GM18520 (cell line): Measurements from ENCODE around the gene FAM72B.
"Not testable (repeated sequence)": the region's sequence is repeated elsewhere in the genome, so short reads cannot be mapped to it uniquely, and the experiment has no call there.

Experiments
- ATAC-seq: cut with Tn5 transposase; IDR thresholded peaks from one replicate; pipeline ENCODE4 v1.9.1; 2021; ENCODE audit not compliant: unreplicated experiment

Gene FAM72B

GRCh38 chr1:121184290-121185127 lies at the start of gene FAM72B, which contains the start of gene SRGAP2C:
Gene FAM72B (minus strand): TSS chr1:121184340. CDS start chr1:121183489, 851 bp downstream.
Gene SRGAP2C (plus strand): TSS chr1:121184975. CDS start chr1:121187447, 2,472 bp downstream.
- peak; percentile 85 for ATAC-seq

GRCh38 chr1:121232445-121233125 lies 48.4 kb upstream of the FAM72B start:
- ATAC-seq, result not testable (repeated sequence)

- ATAC-seq, result not testable (repeated sequence)
These were observed 46.5 kb upstream of the FAM72B start for GRCh38 chr1:121230636-121231035.

GRCh38 chr1:121227544-121228330 lies 43.6 kb upstream of the FAM72B start:
- not testable (repeated sequence) for ATAC-seq

GRCh38 chr1:121226925-121227324 lies 42.8 kb upstream of the FAM72B start:
- not testable (repeated sequence) for ATAC-seq

- not testable (repeated sequence) for ATAC-seq
These were observed 42.3 kb upstream of the FAM72B start for GRCh38 chr1:121226295-121226904.

GRCh38 chr1:121224714-121225113 lies 40.6 kb upstream of the FAM72B start:
- peak; percentile 97 for ATAC-seq

- peak; percentile 64 for ATAC-seq
These were observed 37.6 kb upstream of the FAM72B start for GRCh38 chr1:121221770-121222169.

GRCh38 chr1:121216676-121217075 lies 32.5 kb upstream of the FAM72B start:
- ATAC-seq, result not testable (repeated sequence)

GRCh38 chr1:121215699-121216417 lies 31.7 kb upstream of the FAM72B start:
- not testable (repeated sequence) for ATAC-seq

- not testable (repeated sequence) for ATAC-seq
These were observed 30.5 kb upstream of the FAM72B start for GRCh38 chr1:121214544-121215156.

- ATAC-seq, result not testable (repeated sequence)
These were observed 29.4 kb upstream of the FAM72B start for GRCh38 chr1:121213491-121213890.

- not testable (repeated sequence) for ATAC-seq
These were observed 26.6 kb upstream of the FAM72B start for GRCh38 chr1:121210778-121211177.

- not testable (repeated sequence) for ATAC-seq
These were observed 24.2 kb upstream of the FAM72B start for GRCh38 chr1:121208375-121208774.

GRCh38 chr1:121207328-121207727 lies 23.2 kb upstream of the FAM72B start:
- not testable (repeated sequence) for ATAC-seq

- ATAC-seq, result not testable (repeated sequence)
These were observed 21.9 kb upstream of the FAM72B start for GRCh38 chr1:121205786-121206711.

- not testable (repeated sequence) for ATAC-seq
These were observed 18.8 kb upstream of the FAM72B start for GRCh38 chr1:121202986-121203385.
